Measurements from ENCODE around the gene CLEC1B.
"Not testable (repeated sequence)": the region's sequence is repeated elsewhere in the genome, so short reads cannot be mapped to it uniquely, and the experiment has no call there.

CLEC1B gene

DNA sequence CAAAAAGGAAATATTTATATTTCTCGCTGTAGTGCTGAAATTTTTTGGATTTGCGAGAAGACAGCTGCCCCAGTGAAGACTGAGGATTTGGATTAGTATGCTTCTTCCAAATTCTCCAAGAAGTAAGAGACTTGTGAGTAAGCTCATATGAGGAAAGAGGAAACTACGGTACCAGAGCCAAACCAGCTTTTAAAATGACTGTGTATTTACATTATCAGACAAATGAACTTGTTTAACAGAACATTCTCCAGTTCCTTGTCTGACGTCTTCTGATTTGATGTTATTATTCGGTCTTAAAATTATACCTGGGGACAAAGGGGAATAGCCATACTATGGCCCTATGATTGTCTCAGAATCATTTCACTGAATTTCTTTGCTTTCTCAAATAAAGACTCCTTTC lies 19.5 kb upstream of the CLEC1B start:
- H3K4me3 ChIP-seq (ENCODE audit: low read length) = no peak overlapping the region
- H3K9me3 ChIP-seq (ENCODE audit: control insufficient read depth, low read length) = no peaks in the 10 kb centered on the region
- no peaks in the 10 kb centered on the region for H3K36me3 ChIP-seq (ENCODE audit: control insufficient read depth, insufficient read depth, low read length)
- no peaks in the 10 kb centered on the region for H3K4me1 ChIP-seq (ENCODE audit: control insufficient read depth, insufficient read depth, low read length)
- no peak overlapping the region for H3K9ac ChIP-seq (ENCODE audit: low read length)
- no peaks in the 10 kb centered on the region for H3K27me3 ChIP-seq (ENCODE audit: control insufficient read depth, insufficient read depth, low read length)

- H3K4me1 ChIP-seq (ENCODE audit: control insufficient read depth, insufficient read depth, low read length) = no peaks in the 10 kb centered on the region
- H3K27me3 ChIP-seq (ENCODE audit: control insufficient read depth, insufficient read depth, low read length) = no peaks in the 10 kb centered on the region
- no peaks in the 10 kb centered on the region for H3K9me3 ChIP-seq (ENCODE audit: control insufficient read depth, low read length)
- no peaks in the 10 kb centered on the region for H3K36me3 ChIP-seq (ENCODE audit: control insufficient read depth, insufficient read depth, low read length)
- H3K4me3 ChIP-seq (ENCODE audit: low read length) = no peak overlapping the region
- H3K9ac ChIP-seq (ENCODE audit: low read length) = no peak overlapping the region
Observed at GRCh38 chr12:10016881-10017280, 18.0 kb upstream of the CLEC1B start.

GRCh38 chr12:10015450-10015849 lies 16.5 kb upstream of the CLEC1B start:
- Histone ChIP-seq H3K36me3 (ENCODE audit: control insufficient read depth, insufficient read depth, low read length) (no peaks in the 10 kb centered on the region), H3K9me3 (ENCODE audit: control insufficient read depth, low read length) (no peaks in the 10 kb centered on the region), H3K27me3 (ENCODE audit: control insufficient read depth, insufficient read depth, low read length) (no peaks in the 10 kb centered on the region), H3K4me1 (ENCODE audit: control insufficient read depth, insufficient read depth, low read length) (no peaks in the 10 kb centered on the region), H3K9ac (ENCODE audit: low read length) (no peak overlapping the region), H3K4me3 (ENCODE audit: low read length) (no peak overlapping the region)

GRCh38 chr12:10012630-10013330 lies 13.9 kb upstream of the CLEC1B start:
- no peaks in the 10 kb centered on the region for H3K4me1 ChIP-seq (ENCODE audit: control insufficient read depth, insufficient read depth, low read length)
- no peaks in the 10 kb centered on the region for H3K36me3 ChIP-seq (ENCODE audit: control insufficient read depth, insufficient read depth, low read length)
- no peak overlapping the region for H3K9ac ChIP-seq (ENCODE audit: low read length)
- H3K4me3 ChIP-seq (ENCODE audit: low read length) = no peak overlapping the region
- H3K9me3 ChIP-seq (ENCODE audit: control insufficient read depth, low read length) = no peaks in the 10 kb centered on the region
- no peaks in the 10 kb centered on the region for H3K27me3 ChIP-seq (ENCODE audit: control insufficient read depth, insufficient read depth, low read length)

- no peaks in the 10 kb centered on the region for H3K27me3 ChIP-seq (ENCODE audit: control insufficient read depth, insufficient read depth, low read length)
- no peaks in the 10 kb centered on the region for H3K4me1 ChIP-seq (ENCODE audit: control insufficient read depth, insufficient read depth, low read length)
- H3K9ac ChIP-seq (ENCODE audit: low read length) = no peak overlapping the region
- H3K4me3 ChIP-seq (ENCODE audit: low read length) = no peak overlapping the region
- no peaks in the 10 kb centered on the region for H3K9me3 ChIP-seq (ENCODE audit: control insufficient read depth, low read length)
- no peaks in the 10 kb centered on the region for H3K36me3 ChIP-seq (ENCODE audit: control insufficient read depth, insufficient read depth, low read length)
Observed at GRCh38 chr12:10001171-10001776, 2.4 kb upstream of the CLEC1B start.

GRCh38 chr12:9992296-9992695 lies 6.6 kb downstream of the CLEC1B start:
- H3K27me3 ChIP-seq (ENCODE audit: control insufficient read depth, insufficient read depth, low read length) = no peaks in the 10 kb centered on the region
- H3K9me3 ChIP-seq (ENCODE audit: control insufficient read depth, low read length) = no peaks in the 10 kb centered on the region
- H3K4me1 ChIP-seq (ENCODE audit: control insufficient read depth, insufficient read depth, low read length) = no peaks in the 10 kb centered on the region
- no peaks in the 10 kb centered on the region for H3K36me3 ChIP-seq (ENCODE audit: control insufficient read depth, insufficient read depth, low read length)
- H3K4me3 ChIP-seq (ENCODE audit: low read length) = no peak overlapping the region
- no peak overlapping the region for H3K9ac ChIP-seq (ENCODE audit: low read length)

- no peaks in the 10 kb centered on the region for H3K9me3 ChIP-seq (ENCODE audit: control insufficient read depth, low read length)
- H3K36me3 ChIP-seq (ENCODE audit: control insufficient read depth, insufficient read depth, low read length) = no peaks in the 10 kb centered on the region
- H3K4me3 ChIP-seq (ENCODE audit: low read length) = no peak overlapping the region
- no peaks in the 10 kb centered on the region for H3K27me3 ChIP-seq (ENCODE audit: control insufficient read depth, insufficient read depth, low read length)
- no peaks in the 10 kb centered on the region for H3K4me1 ChIP-seq (ENCODE audit: control insufficient read depth, insufficient read depth, low read length)
- no peak overlapping the region for H3K9ac ChIP-seq (ENCODE audit: low read length)
Observed at GRCh38 chr12:9991876-9992275, 7.0 kb downstream of the CLEC1B start.

GRCh38 chr12:9980126-9980525 lies 18.8 kb downstream of the CLEC1B start:
- Histone ChIP-seq H3K4me1 (ENCODE audit: control insufficient read depth, insufficient read depth, low read length) (no peaks in the 10 kb centered on the region), H3K9me3 (ENCODE audit: control insufficient read depth, low read length) (no peaks in the 10 kb centered on the region), H3K9ac (ENCODE audit: low read length) (no peak overlapping the region), H3K27me3 (ENCODE audit: control insufficient read depth, insufficient read depth, low read length) (no peaks in the 10 kb centered on the region), H3K36me3 (ENCODE audit: control insufficient read depth, insufficient read depth, low read length) (no peaks in the 10 kb centered on the region), H3K4me3 (ENCODE audit: low read length) (no peak overlapping the region)

DNA sequence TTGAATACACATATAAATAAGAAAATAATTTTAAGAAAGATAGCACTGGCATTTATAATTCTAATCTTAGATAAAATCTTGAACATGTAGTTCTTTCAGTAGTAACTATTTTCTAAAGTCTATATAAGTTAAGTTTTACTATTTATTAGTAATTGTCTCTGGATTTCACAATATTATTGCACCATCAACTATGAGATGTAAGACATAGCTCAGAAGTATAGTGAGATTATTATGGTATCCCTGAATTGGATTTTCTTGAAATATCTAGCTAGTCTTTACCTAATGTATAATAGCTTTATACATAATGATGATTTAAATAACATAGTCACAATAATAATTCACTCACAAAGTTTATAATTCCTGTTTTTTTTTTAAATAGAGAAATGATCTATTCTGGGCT lies 21.0 kb downstream of the CLEC1B start:
- H3K36me3 ChIP-seq (ENCODE audit: control insufficient read depth, insufficient read depth, low read length) = no peaks in the 10 kb centered on the region

DNA sequence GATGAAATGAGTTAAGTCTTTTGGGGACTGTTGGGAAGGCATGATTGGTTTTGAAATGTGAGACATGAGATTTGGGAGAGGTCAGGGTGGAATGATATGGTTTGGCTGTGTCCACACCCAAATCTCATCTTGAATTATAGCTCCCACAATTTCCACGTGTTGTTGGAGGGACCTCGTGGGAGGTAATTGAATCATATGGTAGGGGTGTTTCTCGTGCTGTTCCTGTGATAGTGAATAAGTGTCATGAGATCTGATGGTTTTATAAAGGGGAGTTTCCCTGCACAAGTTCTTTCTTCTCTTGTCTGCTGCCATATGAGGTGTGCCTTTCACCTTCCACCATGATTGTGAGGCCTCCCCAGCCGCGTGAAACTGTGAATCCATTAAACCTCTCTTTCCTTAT lies 22.3 kb downstream of the CLEC1B start:
- not testable (repeated sequence) for H3K4me1 ChIP-seq (ENCODE audit: control insufficient read depth, insufficient read depth, low read length); H3K9ac ChIP-seq (ENCODE audit: low read length); H3K4me3 ChIP-seq (ENCODE audit: low read length); H3K27me3 ChIP-seq (ENCODE audit: control insufficient read depth, insufficient read depth, low read length); H3K9me3 ChIP-seq (ENCODE audit: control insufficient read depth, low read length); H3K36me3 ChIP-seq (ENCODE audit: control insufficient read depth, insufficient read depth, low read length)

More for the DNA sequence above, 21.0 kb downstream of the CLEC1B start:
- no peaks in the 10 kb centered on the region for H3K4me1 ChIP-seq (ENCODE audit: control insufficient read depth, insufficient read depth, low read length)
- H3K9me3 ChIP-seq (ENCODE audit: control insufficient read depth, low read length) = no peaks in the 10 kb centered on the region
- no peaks in the 10 kb centered on the region for H3K27me3 ChIP-seq (ENCODE audit: control insufficient read depth, insufficient read depth, low read length)
- no peak overlapping the region for H3K4me3 ChIP-seq (ENCODE audit: low read length)
- no peak overlapping the region for H3K9ac ChIP-seq (ENCODE audit: low read length)

- no peaks in the 10 kb centered on the region for H3K36me3 ChIP-seq (ENCODE audit: control insufficient read depth, insufficient read depth, low read length)
- no peak overlapping the region for H3K4me3 ChIP-seq (ENCODE audit: low read length)
- H3K27me3 ChIP-seq (ENCODE audit: control insufficient read depth, insufficient read depth, low read length) = no peaks in the 10 kb centered on the region
- no peaks in the 10 kb centered on the region for H3K4me1 ChIP-seq (ENCODE audit: control insufficient read depth, insufficient read depth, low read length)
- no peaks in the 10 kb centered on the region for H3K9me3 ChIP-seq (ENCODE audit: control insufficient read depth, low read length)
- H3K9ac ChIP-seq (ENCODE audit: low read length) = no peak overlapping the region
Observed at GRCh38 chr12:9975614-9976013, 23.3 kb downstream of the CLEC1B start.

- not testable (repeated sequence) for H3K9me3 ChIP-seq (ENCODE audit: control insufficient read depth, low read length); H3K36me3 ChIP-seq (ENCODE audit: control insufficient read depth, insufficient read depth, low read length); H3K9ac ChIP-seq (ENCODE audit: low read length); H3K4me1 ChIP-seq (ENCODE audit: control insufficient read depth, insufficient read depth, low read length); H3K27me3 ChIP-seq (ENCODE audit: control insufficient read depth, insufficient read depth, low read length); H3K4me3 ChIP-seq (ENCODE audit: low read length)
Observed at GRCh38 chr12:9974731-9975130, 24.2 kb downstream of the CLEC1B start.

- Histone ChIP-seq H3K4me1 (ENCODE audit: control insufficient read depth, insufficient read depth, low read length) (no peaks in the 10 kb centered on the region), H3K9me3 (ENCODE audit: control insufficient read depth, low read length) (no peaks in the 10 kb centered on the region), H3K27me3 (ENCODE audit: control insufficient read depth, insufficient read depth, low read length) (no peaks in the 10 kb centered on the region), H3K9ac (ENCODE audit: low read length) (no peak overlapping the region), H3K4me3 (ENCODE audit: low read length) (no peak overlapping the region), H3K36me3 (ENCODE audit: control insufficient read depth, insufficient read depth, low read length) (no peaks in the 10 kb centered on the region)
Observed at GRCh38 chr12:9973949-9974348, 25.0 kb downstream of the CLEC1B start.
